NCI-H1694 treated with DMSO at 0.1 percent for 48 hours (cell line): ENCODE data around the gene ATAD3C.
"Not testable (repeated sequence)": the region's sequence is repeated elsewhere in the genome, so short reads cannot be mapped to it uniquely, and the experiment has no call there.

Experiments used
- DNase-seq: peaks from one replicate; lab custom pipeline; 2025; lab: John Stamatoyannopoulos, UW

The ATAD3C gene

GRCh38 chr1:1419363-1419812 is 30.1 kb upstream of the ATAD3C start:
- DNase-seq, result no peak

- DNase-seq, result no peak
Observed at GRCh38 chr1:1419813-1420653, 29.5 kb upstream of the ATAD3C start.

DNA sequence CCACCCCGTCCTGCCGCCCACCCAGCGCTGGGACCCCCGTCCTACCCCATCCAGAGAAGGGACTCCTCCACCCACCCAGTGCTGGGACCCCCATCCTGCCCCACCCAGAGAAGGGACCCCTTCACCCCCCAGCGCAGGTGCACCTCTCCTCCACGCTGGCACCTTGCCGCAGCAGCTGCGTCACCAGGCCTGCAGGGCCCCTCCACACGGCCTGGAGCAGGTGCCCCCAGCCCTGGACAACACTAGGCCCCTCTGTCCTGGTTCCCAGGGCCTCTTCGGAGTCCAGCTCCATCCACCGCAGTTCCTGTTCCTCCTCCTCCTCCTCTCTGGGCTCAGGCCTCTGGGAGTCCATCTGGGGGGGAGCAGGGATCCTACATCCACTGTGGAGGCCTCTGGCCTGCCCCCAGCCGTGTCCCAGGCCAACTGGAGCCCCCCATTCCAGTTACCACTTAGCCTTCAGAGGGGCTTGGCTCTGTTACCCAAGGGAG is 28.8 kb upstream of the ATAD3C start:
- no peak for DNase-seq

DNA sequence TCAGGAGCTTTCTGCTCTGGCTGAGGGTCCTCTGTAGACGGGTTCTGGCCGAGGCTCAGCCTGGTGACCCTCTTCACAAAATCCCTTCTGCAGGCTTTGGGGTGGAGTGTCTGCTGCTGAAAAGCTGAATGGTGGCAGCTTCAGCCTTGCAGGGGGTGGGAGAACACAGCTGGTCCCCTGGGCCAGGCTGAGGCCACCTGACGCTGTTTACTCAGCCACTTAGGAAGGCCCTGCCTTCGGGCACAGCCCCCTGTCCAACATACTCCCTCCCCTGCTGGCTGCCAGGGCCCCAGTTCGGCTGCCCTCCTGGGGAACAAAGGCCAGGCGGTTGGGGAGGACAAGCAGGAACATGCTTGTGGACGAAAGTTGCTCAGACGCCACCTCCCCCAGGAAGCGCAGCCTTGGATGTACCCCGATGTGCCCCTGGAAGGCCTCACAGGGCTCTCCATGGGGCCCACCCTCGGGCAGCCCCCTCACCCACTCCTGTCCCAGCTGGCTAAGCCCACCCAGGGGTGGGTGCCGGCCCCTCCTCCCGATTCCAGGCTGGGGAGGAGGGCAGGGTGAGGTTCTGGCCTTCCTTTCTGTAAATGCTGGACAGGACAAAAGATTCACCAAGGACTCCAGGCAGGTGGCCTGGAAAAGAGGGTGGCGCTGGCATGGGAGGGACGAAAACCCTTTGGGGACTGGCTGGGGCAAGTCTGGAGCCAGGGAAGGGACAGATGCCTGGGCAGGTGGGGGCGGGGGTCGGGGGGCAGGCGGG is 28.2 kb upstream of the ATAD3C start, which contains the start of gene ANKRD65:
ANKRD65 (minus strand) TSS at position 130 of the 760 bp plus-strand sequence. CDS start 271 bp downstream, outside the sequence.
- peak; percentile 32 for DNase-seq

DNA sequence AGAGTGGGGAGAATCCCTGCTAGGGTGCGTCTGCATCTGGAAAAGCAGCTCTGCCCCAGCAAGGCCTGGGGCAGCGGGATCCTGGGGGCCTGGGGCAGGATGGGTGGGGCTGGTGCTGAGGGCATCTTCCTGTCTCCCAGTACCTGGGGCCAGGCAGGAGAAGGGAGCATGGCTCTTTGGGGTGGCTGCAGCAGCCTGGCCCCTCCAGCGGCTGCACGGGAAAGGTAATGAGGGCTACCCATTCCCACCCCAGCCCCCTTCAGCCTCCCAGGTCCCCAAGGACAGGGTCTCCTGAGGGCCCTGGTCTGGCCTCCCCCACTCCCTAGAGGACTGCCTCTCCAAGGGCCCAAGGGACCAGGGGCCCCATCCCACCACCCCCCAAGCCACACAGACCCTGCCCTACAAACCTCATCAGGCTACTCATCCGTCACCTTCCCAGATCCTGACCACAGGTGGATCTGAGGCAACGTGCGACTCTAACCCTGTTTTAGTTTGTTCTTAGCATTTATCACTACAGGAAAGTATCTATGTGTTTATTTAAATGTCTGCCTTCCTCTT is 27.5 kb upstream of the ATAD3C start:
- DNase-seq, result no peak

DNA sequence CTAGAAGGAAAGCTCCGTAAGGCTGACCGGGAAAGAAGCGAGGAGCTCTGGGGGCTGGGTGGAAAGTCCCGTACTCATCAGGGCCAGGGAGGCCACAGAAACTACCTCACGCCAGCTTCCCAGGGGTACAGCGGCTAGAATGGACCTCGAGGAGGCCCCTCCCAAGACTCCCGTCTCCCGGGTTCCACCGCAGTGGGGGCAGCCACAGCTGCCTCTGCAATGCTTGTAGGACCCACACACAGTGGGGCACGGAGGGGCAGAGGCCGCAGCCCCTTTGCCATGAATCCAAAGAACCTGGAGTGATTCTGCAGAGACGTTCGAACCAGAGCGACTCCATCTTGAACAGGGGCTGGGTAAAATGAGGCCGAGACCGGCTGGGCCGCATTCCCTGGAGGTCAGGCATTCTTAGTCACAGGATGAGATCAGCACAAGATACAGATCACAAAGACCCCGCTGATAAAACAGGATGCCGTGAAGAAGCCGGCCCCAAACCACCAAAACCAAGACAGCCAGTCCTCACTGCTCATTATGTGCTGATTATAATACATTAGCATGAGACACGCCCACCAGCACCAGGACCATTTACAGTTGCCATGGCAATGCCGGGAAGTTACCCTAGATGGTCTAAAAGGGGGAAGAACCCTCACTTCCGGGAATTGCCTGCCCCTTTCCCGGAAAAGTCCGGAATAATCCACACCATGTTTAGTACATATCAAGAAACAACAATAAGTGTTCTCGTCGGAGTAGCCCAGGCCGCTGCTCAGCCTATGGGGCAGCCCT is 26.8 kb upstream of the ATAD3C start:
- DNase-seq, result no peak

DNA sequence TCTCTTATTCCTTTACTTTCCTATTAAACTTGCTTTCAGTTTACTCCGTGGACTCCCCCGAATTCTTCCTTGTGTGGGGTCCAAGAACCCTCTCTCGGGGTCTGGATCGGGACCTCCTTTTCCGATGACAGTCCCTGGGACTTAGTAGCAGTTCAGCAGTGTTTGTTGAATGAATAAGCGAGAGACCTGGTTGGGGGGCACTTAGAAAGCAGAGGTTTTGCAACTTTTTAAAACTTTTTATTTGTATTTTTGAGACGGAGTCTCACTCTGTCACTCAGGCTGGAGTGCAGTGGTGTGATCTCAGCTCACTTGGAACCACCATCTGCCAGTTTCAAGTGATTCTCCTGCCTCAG is 26.3 kb upstream of the ATAD3C start:
- DNase-seq, result no peak

DNA sequence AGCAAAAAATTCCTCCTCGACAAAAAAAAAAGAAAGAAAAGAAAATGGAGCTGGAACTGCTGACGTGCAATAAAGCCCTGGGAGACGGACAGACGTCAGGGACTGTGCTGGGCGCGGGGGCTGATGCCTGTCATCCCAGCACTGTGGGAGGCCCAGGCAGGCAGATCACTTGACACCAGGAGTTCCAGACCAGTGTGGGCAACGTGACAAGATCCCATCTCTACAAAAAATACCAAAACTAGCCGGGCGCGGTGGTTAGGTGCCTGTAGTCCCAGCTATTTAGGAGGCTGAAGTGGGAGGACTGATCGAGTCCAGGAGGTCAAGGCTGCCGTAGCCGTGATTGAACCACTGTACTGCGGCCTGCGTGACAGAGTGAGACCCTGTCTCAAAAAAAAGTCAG is 24.8 kb upstream of the ATAD3C start:
- DNase-seq, result no peak

DNA sequence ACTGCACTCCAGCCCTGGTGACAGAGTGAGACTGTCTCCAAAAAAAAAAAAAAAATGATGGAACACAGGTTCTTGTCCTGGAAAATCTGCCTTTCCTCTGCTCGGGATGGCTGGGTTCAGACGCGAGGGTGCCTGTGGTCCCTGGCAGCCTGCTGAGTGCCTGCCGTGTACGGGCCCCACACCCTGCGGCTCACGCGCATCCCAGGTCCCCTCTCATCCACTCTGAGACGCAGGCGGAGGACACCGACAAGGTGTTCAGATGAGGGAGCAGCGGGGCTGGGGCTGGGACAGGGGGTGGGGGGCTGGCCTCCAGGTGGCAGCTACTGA is 24.1 kb upstream of the ATAD3C start:
- DNase-seq, result no peak

GRCh38 chr1:1425753-1426495 is 23.6 kb upstream of the ATAD3C start:
- DNase-seq, result no peak

- DNase-seq, result peak; percentile 35
Observed at GRCh38 chr1:1426496-1427105, 22.9 kb upstream of the ATAD3C start.

GRCh38 chr1:1427106-1427819 is 22.2 kb upstream of the ATAD3C start:
- no peak for DNase-seq

- no peak for DNase-seq
Observed at GRCh38 chr1:1427820-1428148, 21.7 kb upstream of the ATAD3C start.

- no peak for DNase-seq
Observed at GRCh38 chr1:1428174-1428573, 21.3 kb upstream of the ATAD3C start.

- DNase-seq, result not testable (repeated sequence)
Observed at GRCh38 chr1:1428967-1429366, 20.5 kb upstream of the ATAD3C start.

GRCh38 chr1:1429671-1430073 is 19.8 kb upstream of the ATAD3C start:
- DNase-seq, result no peak

GRCh38 chr1:1430114-1430982 is 19.1 kb upstream of the ATAD3C start:
- peak; percentile 30 for DNase-seq

DNA sequence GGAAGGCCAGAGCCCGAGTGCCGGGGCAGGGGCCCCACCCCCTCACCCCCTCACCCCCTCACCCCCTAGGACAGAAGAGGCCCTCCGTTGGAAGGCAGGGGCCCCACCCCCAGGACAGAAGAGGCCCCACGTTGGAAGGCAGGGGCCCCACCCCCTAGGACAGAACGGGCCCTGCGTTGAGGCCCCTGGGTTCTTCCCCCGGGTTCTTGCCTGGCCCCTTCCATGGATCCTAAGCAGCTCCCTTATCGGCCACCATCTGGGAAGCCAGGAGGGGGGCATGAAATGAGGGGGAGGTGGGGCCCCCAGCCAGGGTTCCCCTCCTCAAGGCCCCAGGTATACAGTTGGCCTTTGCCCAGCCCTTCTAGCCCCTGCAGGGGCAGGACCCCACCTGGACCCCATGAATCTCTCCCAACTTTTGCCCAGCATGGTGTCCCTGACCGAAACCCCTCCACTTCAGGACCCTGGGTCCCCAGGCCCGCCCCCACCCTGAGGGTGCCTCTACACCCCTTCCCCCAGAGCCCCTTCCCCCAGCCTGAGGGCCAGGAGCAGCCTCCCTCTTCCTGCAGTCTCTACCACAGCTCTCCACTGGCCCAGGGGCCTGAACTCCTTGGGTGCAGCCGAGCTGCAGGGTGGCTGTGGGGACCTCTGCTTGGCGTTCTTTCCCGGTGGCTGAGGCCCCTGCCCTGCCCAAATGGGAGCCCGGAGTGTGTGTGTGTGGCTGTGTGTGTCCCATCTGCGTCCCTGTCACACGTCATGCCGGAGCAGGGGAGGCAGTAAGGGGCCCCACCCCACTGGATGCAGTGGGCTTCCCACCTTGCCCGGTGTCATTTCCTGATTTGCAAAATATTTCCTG is 18.3 kb upstream of the ATAD3C start:
- peak; percentile 38 for DNase-seq
